GM21526 (cell line): ENCODE results near the gene GIPC1.
A peak's percentile ranks its signal among the peaks of the same experiment; 100 is the strongest.
"Not testable (repeated sequence)": the region's sequence is repeated elsewhere in the genome, so short reads cannot be mapped to it uniquely, and the experiment has no call there.

Experiments
- ATAC-seq: cut with Tn5 transposase; IDR thresholded peaks from one replicate; pipeline ENCODE4 v1.9.1; 2021; ENCODE audit warnings: moderate library complexity; ENCODE audit not compliant: unreplicated experiment, low FRiP score

The GIPC1 gene

GRCh38 chr19:14496029-14496833 is at the start of gene GIPC1:
TSS of gene GIPC1 (minus strand) at chr19:14496127. CDS start at chr19:14482976, 13,151 bp downstream.
- no peak for ATAC-seq

- no peak for ATAC-seq
Measured at GRCh38 chr19:14545716-14546082, 49.8 kb upstream of the GIPC1 start.

- ATAC-seq = no peak
Measured at GRCh38 chr19:14544977-14545715, 49.2 kb upstream of the GIPC1 start.

GRCh38 chr19:14544047-14544446 is 48.1 kb upstream of the GIPC1 start:
- no peak for ATAC-seq

- no peak for ATAC-seq
Measured at GRCh38 chr19:14542711-14543328, 46.9 kb upstream of the GIPC1 start.

- ATAC-seq = not testable (repeated sequence)
Measured at GRCh38 chr19:14541979-14542378, 46.1 kb upstream of the GIPC1 start.

GRCh38 chr19:14540741-14541525 is 45.0 kb upstream of the GIPC1 start:
- no peak for ATAC-seq

- ATAC-seq = no peak
Measured at GRCh38 chr19:14536926-14537692, 41.2 kb upstream of the GIPC1 start.

GRCh38 chr19:14533450-14533849 is 37.5 kb upstream of the GIPC1 start:
- no peak for ATAC-seq

- ATAC-seq = no peak
Measured at GRCh38 chr19:14530506-14530905, 34.6 kb upstream of the GIPC1 start.

GRCh38 chr19:14530005-14530348 is 34.0 kb upstream of the GIPC1 start:
- no peak for ATAC-seq

GRCh38 chr19:14529254-14530004 is 33.5 kb upstream of the GIPC1 start, which contains the start of gene TECR:
TSS of gene TECR (plus strand) at chr19:14529594. CDS start at chr19:14529697, 103 bp downstream.
- ATAC-seq = peak; percentile 85

GRCh38 chr19:14528419-14529253 is 32.7 kb upstream of the GIPC1 start:
- no peak for ATAC-seq

GRCh38 chr19:14526423-14526822 is 30.5 kb upstream of the GIPC1 start:
- ATAC-seq = no peak

GRCh38 chr19:14525729-14526128 is 29.8 kb upstream of the GIPC1 start:
- ATAC-seq = no peak

- no peak for ATAC-seq
Measured at GRCh38 chr19:14520543-14520942, 24.6 kb upstream of the GIPC1 start.

- ATAC-seq = no peak
Measured at GRCh38 chr19:14519860-14520407, 24.0 kb upstream of the GIPC1 start.

GRCh38 chr19:14519245-14519859 is 23.4 kb upstream of the GIPC1 start:
- ATAC-seq = no peak
